GM12878 (cell line): Measurements from ENCODE around the gene EFCAB13.

ENCODE experiments used
- ASH2L ChIP-seq: fragments of 300-600, 200-600 bp; sonication (generic); IDR thresholded peaks from 2 replicates; pipeline ENCODE4 v1.6.1; 2017; ENCODE audit warnings: low read depth, mild to moderate bottlenecking, borderline replicate concordance
- ATF2 ChIP-seq: IDR thresholded peaks from 2 replicates; pipeline ENCODE4 v1.6.1; 2012; ENCODE audit warnings: low read length, inconsistent platforms
- ATF3 ChIP-seq: IDR thresholded peaks from 2 replicates; pipeline ENCODE4 v1.6.1; 2011; ENCODE audit warnings: low read depth, mild to moderate bottlenecking, low read length, moderate library complexity, borderline replicate concordance; ENCODE audit errors: extremely low read depth
- CTCF ChIP-seq, 3 experiments: IDR thresholded peaks in 2 of 3; conservative IDR thresholded peaks in 1 of 3; 2 replicates each; pipeline ENCODE4 v1.5.1; 2011; ENCODE audit warnings: low read depth in 3 of 3, low read length in 3 of 3, mild to moderate bottlenecking in 3 of 3, control low read depth in 2 of 3, moderate library complexity in 2 of 3, inconsistent platforms in 1 of 3, mixed read lengths in 1 of 3; ENCODE audit not compliant: control insufficient read depth in 2 of 3, insufficient read depth in 1 of 3; ENCODE audit errors: extremely low read depth in 1 of 3
- E2F4 ChIP-seq: IDR thresholded peaks from 2 replicates; pipeline ENCODE4 v1.6.1; 2012; ENCODE audit warnings: low read depth, low read length, improper control_type of control experiment
- EGR1 ChIP-seq, 2 experiments: IDR thresholded peaks; 1 replicate in 1 of 2; 2 replicates in 1 of 2; pipeline ENCODE4 v1.6.1; 2011 to 2012; ENCODE audit warnings: low read depth in 2 of 2, low read length in 2 of 2, borderline replicate concordance in 1 of 2, mild to moderate bottlenecking in 1 of 2, moderate library complexity in 1 of 2
- EP300 ChIP-seq, 2 experiments: fragments of 150-350 bp in 1 of 2; IDR thresholded peaks; 2 replicates each; pipeline ENCODE4 v1.6.1; 2011 to 2012; ENCODE audit warnings: low read depth in 2 of 2, low read length in 2 of 2, borderline replicate concordance in 1 of 2, improper control_type of control experiment in 1 of 2, inconsistent platforms in 1 of 2; ENCODE audit not compliant: control insufficient read depth in 1 of 2
- MAX ChIP-seq: IDR thresholded peaks from 2 replicates; pipeline ENCODE4 v1.6.1; 2012; ENCODE audit warnings: low read depth, low read length, improper control_type of control experiment
- POLR2A ChIP-seq: IDR thresholded peaks from 2 replicates; pipeline ENCODE4 v1.6.1; 2011; ENCODE audit warnings: low read depth, mild to moderate bottlenecking, low read length
- SMAD5 ChIP-seq: IDR thresholded peaks from 2 replicates; pipeline ENCODE4 v1.6.1; 2016; ENCODE audit warnings: antibody characterized with exemption, low read depth
- SRF ChIP-seq, 2 experiments: IDR thresholded peaks; 2 replicates each; pipeline ENCODE4 v1.6.1; 2011; ENCODE audit warnings: low read depth in 2 of 2, low read length in 2 of 2, mild to moderate bottlenecking in 1 of 2, moderate library complexity in 1 of 2
- TF ChIP-seq, protein P1 (sequence below): fragments of 450-650 bp; IDR thresholded peaks from 2 replicates; pipeline ENCODE4 v1.6.1; 2016; ENCODE audit warnings: mild to moderate bottlenecking, moderate library complexity, borderline replicate concordance
- TF ChIP-seq, protein P2 (sequence below): IDR thresholded peaks from 2 replicates; pipeline ENCODE4 v1.6.1; 2012; ENCODE audit warnings: mild to moderate bottlenecking, low read depth, low read length

GRCh38 chr17:47465165-47465564 lies 141.4 kb downstream of the EFCAB13 start:
- TF ChIP-seq, protein P1, sequence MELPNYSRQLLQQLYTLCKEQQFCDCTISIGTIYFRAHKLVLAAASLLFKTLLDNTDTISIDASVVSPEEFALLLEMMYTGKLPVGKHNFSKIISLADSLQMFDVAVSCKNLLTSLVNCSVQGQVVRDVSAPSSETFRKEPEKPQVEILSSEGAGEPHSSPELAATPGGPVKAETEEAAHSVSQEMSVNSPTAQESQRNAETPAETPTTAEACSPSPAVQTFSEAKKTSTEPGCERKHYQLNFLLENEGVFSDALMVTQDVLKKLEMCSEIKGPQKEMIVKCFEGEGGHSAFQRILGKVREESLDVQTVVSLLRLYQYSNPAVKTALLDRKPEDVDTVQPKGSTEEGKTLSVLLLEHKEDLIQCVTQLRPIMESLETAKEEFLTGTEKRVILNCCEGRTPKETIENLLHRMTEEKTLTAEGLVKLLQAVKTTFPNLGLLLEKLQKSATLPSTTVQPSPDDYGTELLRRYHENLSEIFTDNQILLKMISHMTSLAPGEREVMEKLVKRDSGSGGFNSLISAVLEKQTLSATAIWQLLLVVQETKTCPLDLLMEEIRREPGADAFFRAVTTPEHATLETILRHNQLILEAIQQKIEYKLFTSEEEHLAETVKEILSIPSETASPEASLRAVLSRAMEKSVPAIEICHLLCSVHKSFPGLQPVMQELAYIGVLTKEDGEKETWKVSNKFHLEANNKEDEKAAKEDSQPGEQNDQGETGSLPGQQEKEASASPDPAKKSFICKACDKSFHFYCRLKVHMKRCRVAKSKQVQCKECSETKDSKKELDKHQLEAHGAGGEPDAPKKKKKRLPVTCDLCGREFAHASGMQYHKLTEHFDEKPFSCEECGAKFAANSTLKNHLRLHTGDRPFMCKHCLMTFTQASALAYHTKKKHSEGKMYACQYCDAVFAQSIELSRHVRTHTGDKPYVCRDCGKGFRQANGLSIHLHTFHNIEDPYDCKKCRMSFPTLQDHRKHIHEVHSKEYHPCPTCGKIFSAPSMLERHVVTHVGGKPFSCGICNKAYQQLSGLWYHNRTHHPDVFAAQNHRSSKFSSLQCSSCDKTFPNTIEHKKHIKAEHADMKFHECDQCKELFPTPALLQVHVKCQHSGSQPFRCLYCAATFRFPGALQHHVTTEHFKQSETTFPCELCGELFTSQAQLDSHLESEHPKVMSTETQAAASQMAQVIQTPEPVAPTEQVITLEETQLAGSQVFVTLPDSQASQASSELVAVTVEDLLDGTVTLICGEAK = no peak
- TF ChIP-seq SMAD5 (no peak), ASH2L (no peak), EP300 (IDR thresholded peaks at IDR 0.05; ENCODE audit: borderline replicate concordance in 1 of 2, control insufficient read depth in 1 of 2, low read depth in 2 of 2, low read length in 2 of 2) (no peak), CTCF (IDR thresholded peaks at IDR 0.05 in 2 of 3, conservative IDR thresholded peaks at IDR 0.05 in 1 of 3; ENCODE audit: control insufficient read depth in 2 of 3, extremely low read depth in 1 of 3, insufficient read depth in 1 of 3, low read depth in 3 of 3, low read length in 3 of 3) (no peak), ATF3 (no peak), EGR1 (IDR thresholded peaks at IDR 0.05; ENCODE audit: borderline replicate concordance in 1 of 2, low read depth in 2 of 2, low read length in 2 of 2) (no peak), MAX (no peak), E2F4 (no peak), POLR2A (no peak), ATF2 (no peak), SRF (IDR thresholded peaks at IDR 0.05; ENCODE audit: low read depth in 2 of 2, low read length in 2 of 2) (no peak)
- TF ChIP-seq, protein P2, sequence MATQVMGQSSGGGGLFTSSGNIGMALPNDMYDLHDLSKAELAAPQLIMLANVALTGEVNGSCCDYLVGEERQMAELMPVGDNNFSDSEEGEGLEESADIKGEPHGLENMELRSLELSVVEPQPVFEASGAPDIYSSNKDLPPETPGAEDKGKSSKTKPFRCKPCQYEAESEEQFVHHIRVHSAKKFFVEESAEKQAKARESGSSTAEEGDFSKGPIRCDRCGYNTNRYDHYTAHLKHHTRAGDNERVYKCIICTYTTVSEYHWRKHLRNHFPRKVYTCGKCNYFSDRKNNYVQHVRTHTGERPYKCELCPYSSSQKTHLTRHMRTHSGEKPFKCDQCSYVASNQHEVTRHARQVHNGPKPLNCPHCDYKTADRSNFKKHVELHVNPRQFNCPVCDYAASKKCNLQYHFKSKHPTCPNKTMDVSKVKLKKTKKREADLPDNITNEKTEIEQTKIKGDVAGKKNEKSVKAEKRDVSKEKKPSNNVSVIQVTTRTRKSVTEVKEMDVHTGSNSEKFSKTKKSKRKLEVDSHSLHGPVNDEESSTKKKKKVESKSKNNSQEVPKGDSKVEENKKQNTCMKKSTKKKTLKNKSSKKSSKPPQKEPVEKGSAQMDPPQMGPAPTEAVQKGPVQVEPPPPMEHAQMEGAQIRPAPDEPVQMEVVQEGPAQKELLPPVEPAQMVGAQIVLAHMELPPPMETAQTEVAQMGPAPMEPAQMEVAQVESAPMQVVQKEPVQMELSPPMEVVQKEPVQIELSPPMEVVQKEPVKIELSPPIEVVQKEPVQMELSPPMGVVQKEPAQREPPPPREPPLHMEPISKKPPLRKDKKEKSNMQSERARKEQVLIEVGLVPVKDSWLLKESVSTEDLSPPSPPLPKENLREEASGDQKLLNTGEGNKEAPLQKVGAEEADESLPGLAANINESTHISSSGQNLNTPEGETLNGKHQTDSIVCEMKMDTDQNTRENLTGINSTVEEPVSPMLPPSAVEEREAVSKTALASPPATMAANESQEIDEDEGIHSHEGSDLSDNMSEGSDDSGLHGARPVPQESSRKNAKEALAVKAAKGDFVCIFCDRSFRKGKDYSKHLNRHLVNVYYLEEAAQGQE = no peak
